Measurements from ENCODE around the gene SND1. TPM values are rescaled to one million over a fixed set of nuclear protein-coding genes. Genes with fewer than 3 reads are reported as not detected.

Gene SND1
- total RNA-seq, 1 experiment from 2014 or later, result 218 TPM

- H4K91ac ChIP-seq (ENCODE audit: insufficient read length, low read depth, low read length), result no peak overlapping the region
- no peak overlapping the region for H2BK20ac ChIP-seq (ENCODE audit: low read depth, low read length, poor library complexity, severe bottlenecking)
- H3K23me2 ChIP-seq (ENCODE audit: insufficient read length, low read depth, low read length, poor library complexity, severe bottlenecking), result peaks cover 21% of the 10 kb centered on the region
- H2BK120ac ChIP-seq (ENCODE audit: low read depth, low read length, poor library complexity, severe bottlenecking), result no peak overlapping the region
- no peaks in the 10 kb centered on the region for H3K9me3 ChIP-seq (ENCODE audit: control insufficient read depth, low read depth, low read length)
- peaks cover 11 to 18% (median 15%) of the 10 kb centered on the region in 3 experiments for H3K36me3 Mint-ChIP-seq (ENCODE audit: insufficient read depth in 1 of 3, low read depth in 3 of 3)
- peak overlapping the region; percentile 98 for H3K4me2 ChIP-seq (ENCODE audit: insufficient read depth, insufficient read length, low read length)
- no peak overlapping the region for H3K56ac ChIP-seq (ENCODE audit: insufficient read length, low read depth, low read length)
- H3K27me3 ChIP-seq (ENCODE audit: insufficient read depth, low read length), result peaks cover 7% of the 10 kb centered on the region; the same call in 1 of the 2 replicates
- peaks cover 46% of the 10 kb centered on the region for H3K27me3 Mint-ChIP-seq (ENCODE audit: low read depth)
- no peak overlapping the region for H4K5ac ChIP-seq (ENCODE audit: insufficient read length, low read depth, low read length)
- peak; percentile 65 for DNase-seq
- H3K18ac ChIP-seq (ENCODE audit: insufficient read length, low read depth, low read length), result no peak overlapping the region
- no peaks in the 10 kb centered on the region for H3K79me1 ChIP-seq (ENCODE audit: insufficient read depth, low read depth, low read length, poor library complexity, severe bottlenecking)
- no peak overlapping the region for H2BK5ac ChIP-seq (ENCODE audit: insufficient read length, low read length)
- H4K20me1 ChIP-seq (ENCODE audit: control insufficient read depth, insufficient read depth, insufficient read length), result no peaks in the 10 kb centered on the region
- no CpG with 5 or more reads among the region's 21 CpGs for WGBS (ENCODE audit: extremely low coverage, insufficient read length, low lambda C conversion rate)
- H2BK15ac ChIP-seq (ENCODE audit: low read depth, low read length), result no peak overlapping the region
- no peak for TF ChIP-seq CTCF (conservative IDR thresholded peaks at IDR 0.05)
- no peak overlapping the region for H2AK5ac ChIP-seq (ENCODE audit: insufficient read length, low read length)
- no peaks in the 10 kb centered on the region; a peak in 2 of 5 replicates for H3K9me3 Mint-ChIP-seq
- peak overlapping the region; percentile 85 to 91 for H3K4me3 Mint-ChIP-seq
- H3K14ac ChIP-seq (ENCODE audit: insufficient read depth, low read length), result no peak overlapping the region
- H3K4ac ChIP-seq (ENCODE audit: low read depth, low read length), result no peak overlapping the region
- no peak overlapping the region for H2AFZ ChIP-seq (ENCODE audit: low read length)
- H3K27ac ChIP-seq (ENCODE audit: insufficient read length, low read depth, low read length), result no peak overlapping the region
- peak overlapping the region; percentile 53 for H3K9ac ChIP-seq (ENCODE audit: extremely low read depth, insufficient read length, low read length)
- peaks cover 36 to 56% of the 10 kb centered on the region in 2 experiments for H3K4me1 Mint-ChIP-seq
- no peak overlapping the region for H2BK12ac ChIP-seq (ENCODE audit: insufficient read length, low read depth, low read length)
- H4K8ac ChIP-seq (replicated peaks; ENCODE audit: insufficient read length, low read depth, low read length), result no peak overlapping the region
- peak overlapping the region in 2 of 3 experiments; percentile 53 to 92; a peak in 2 of 7 replicates for H3K27ac Mint-ChIP-seq
- no peaks in the 10 kb centered on the region; the same call in 1 of the 2 replicates for H3K79me2 ChIP-seq (ENCODE audit: insufficient read depth, low read length)
- H3K4me1 ChIP-seq (ENCODE audit: insufficient read depth, low read length), result peaks cover 6% of the 10 kb centered on the region; the same call in 1 of the 2 replicates
- H3K23ac ChIP-seq (ENCODE audit: insufficient read length, low read depth, low read length), result no peak overlapping the region
- no peak overlapping the region for H3T11ph ChIP-seq (ENCODE audit: low read length)
Observed at GRCh38 chr7:128030263-128030653, 378.3 kb downstream of the SND1 start.

Measured in H9 (cell line).